Endothelial cell of umbilical vein (primary cell): ENCODE measurements around the gene ELAVL1.

Experiments
- CTCF ChIP-seq, 2 donors: IDR thresholded peaks; 1 replicate in 1 of 2; 2 replicates in 1 of 2; pipeline ENCODE4 v1.5.1; 2011; ENCODE audit warnings: low read length in 2 of 2, mild to moderate bottlenecking in 2 of 2, moderate library complexity in 2 of 2, control low read depth in 1 of 2, inconsistent platforms in 1 of 2, low read depth in 1 of 2; ENCODE audit not compliant: insufficient read depth in 1 of 2; ENCODE audit errors: extremely low read depth in 1 of 2
- EZH2 ChIP-seq: IDR thresholded peaks from 2 replicates; pipeline ENCODE4 v1.6.1; 2012; ENCODE audit warnings: borderline replicate concordance, low read depth, mild to moderate bottlenecking, moderate library complexity, low read length, inconsistent platforms; ENCODE audit not compliant: severe bottlenecking
- MAX ChIP-seq: IDR thresholded peaks from 2 replicates; pipeline ENCODE4 v1.6.1; 2011; ENCODE audit not compliant: insufficient read depth, insufficient read length
- MYC ChIP-seq: IDR thresholded peaks from one replicate; pipeline ENCODE4 v1.6.1; 2011; ENCODE audit warnings: mild to moderate bottlenecking, low read depth, low read length
- POLR2A ChIP-seq: IDR thresholded peaks from 2 replicates; pipeline ENCODE4 v1.6.1; 2012; ENCODE audit warnings: low read depth, mild to moderate bottlenecking, control low read depth, low read length
- POLR2AphosphoS5 ChIP-seq: IDR thresholded peaks from 2 replicates; pipeline ENCODE4 v1.6.1; 2012; ENCODE audit warnings: low read depth, mild to moderate bottlenecking, control low read depth, low read length, moderate library complexity; ENCODE audit not compliant: insufficient read depth

GRCh38 chr19:7920519-7921301, 84.7 kb downstream of the ELAVL1 start:
- TF ChIP-seq CTCF (IDR thresholded peaks at IDR 0.05; ENCODE audit: extremely low read depth in 1 of 2, insufficient read depth in 1 of 2, low read depth in 1 of 2, low read length in 2 of 2) (no peak), POLR2A (no peak), EZH2 (no peak), MYC (no peak), POLR2AphosphoS5 (peak; percentile 74), MAX (no peak)
